Activated gamma-delta T cell (primary cell): Measurements from ENCODE around the gene BMERB1.
"Not testable (repeated sequence)": the region's sequence is repeated elsewhere in the genome, so short reads cannot be mapped to it uniquely, and the experiment has no call there.

ENCODE experiments used
- DNase-seq: peaks from one replicate; lab custom pipeline; 2025; lab: John Stamatoyannopoulos, UW

Gene BMERB1

DNA sequence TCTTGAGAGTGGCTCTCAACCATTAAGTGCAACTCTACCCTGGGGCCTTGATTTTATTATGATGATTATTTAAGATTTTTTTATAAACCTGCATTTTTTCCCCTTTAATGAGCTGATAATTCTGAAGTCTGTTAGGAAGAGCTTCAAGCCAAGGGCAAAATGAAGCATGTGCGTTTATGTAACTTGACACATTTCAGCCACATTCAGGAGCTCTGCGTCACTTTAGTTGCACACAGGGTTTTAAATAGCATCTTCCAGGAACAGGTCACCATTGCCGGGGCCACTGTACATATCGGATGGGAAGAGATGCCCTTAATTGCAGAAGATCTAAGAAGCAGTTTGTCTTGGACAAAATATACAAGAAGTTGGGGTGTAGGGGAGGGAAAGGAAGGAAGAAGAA is 89.6 kb downstream of the BMERB1 start:
- DNase-seq: no peak

- no peak for DNase-seq
Observed at GRCh38 chr16:15524966-15525365, 90.6 kb downstream of the BMERB1 start.

DNA sequence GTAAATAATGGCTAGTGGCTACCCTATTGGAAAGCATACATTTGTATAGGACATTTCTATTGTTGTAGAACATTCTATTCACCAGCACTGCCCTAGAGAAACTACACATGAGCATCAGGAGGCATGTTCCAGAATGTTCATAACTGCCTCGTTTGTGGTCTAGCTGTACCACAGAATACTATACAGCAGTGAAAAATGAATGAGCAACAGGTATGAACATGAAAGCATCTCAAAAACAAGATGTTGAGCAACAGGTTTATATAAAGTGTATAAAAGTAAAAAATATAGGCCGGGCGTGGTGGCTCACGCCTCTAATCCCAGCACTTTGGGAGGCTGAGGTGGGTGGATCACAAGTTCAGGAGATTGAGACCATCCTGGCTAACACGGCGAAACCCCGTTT is 91.7 kb downstream of the BMERB1 start:
- no peak for DNase-seq

GRCh38 chr16:15526731-15527130 is 92.3 kb downstream of the BMERB1 start:
- no peak for DNase-seq

DNA sequence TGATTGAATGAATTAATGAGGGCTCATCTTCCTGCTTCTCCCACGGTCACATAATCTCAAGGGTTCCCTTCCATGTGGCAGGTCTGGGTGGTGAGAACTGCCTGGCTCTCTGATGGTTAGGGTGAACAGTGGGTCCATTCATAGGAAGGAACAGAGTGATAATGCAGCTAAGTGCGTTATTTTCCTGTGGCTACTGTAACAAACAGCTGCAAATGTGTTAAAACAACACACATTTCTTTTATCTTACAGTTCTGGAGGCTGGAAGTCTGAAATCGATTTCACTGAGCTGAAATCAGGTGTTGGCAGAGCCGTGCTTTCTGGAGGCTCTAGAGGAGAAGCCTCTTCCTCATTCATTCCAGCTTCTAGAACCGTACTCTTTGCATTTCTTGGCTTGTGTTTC is 95.3 kb downstream of the BMERB1 start:
- no peak for DNase-seq

DNA sequence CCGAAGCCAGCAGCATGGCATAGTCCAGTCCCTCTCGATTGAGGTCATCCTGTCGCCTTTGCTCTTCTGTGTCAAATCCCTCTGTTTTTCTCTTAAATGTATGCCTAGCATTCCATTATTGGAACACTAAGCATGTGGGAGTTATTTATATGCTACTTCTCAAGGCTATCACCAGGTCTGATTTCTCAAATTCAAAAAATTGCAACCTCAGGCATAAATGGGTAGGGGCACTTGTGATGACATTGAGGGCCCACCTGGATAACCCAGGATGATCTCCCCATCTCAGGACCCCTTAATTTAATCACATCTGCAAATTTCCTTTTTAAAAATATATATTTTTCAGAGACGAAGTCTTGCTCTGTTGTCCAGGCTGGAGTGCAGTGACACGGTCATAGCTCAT is 95.7 kb downstream of the BMERB1 start:
- DNase-seq: no peak

GRCh38 chr16:15532825-15533224 is 98.4 kb downstream of the BMERB1 start:
- no peak for DNase-seq

GRCh38 chr16:15533386-15533785 is 99.0 kb downstream of the BMERB1 start:
- DNase-seq: no peak

GRCh38 chr16:15535772-15536171 is 101.4 kb downstream of the BMERB1 start:
- no peak for DNase-seq

GRCh38 chr16:15536843-15537242 is 102.5 kb downstream of the BMERB1 start:
- DNase-seq: no peak

- DNase-seq: no peak
Observed at GRCh38 chr16:15538507-15538906, 104.1 kb downstream of the BMERB1 start.

GRCh38 chr16:15539197-15539596 is 104.8 kb downstream of the BMERB1 start:
- no peak for DNase-seq

DNA sequence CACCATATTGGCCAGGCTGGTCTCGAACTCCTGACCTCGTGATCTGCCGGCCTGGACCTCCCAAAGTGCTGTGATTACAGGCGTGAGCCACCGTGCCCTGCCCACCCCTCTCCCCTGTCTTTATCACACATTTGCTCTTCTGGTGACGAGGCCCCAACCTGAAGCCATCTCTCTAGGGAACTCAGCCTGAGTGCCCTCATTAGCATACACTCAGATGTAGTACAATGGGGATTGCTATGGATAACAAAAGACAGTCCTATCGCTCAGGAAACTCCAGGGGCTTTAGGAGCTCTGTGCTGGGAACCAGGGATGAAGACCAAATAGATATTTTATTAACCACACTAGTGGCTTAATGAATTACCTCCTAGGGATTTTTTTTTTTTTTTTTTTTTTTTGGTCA is 107.9 kb downstream of the BMERB1 start:
- no peak for DNase-seq

GRCh38 chr16:15542734-15543347 is 108.5 kb downstream of the BMERB1 start:
- no peak for DNase-seq

DNA sequence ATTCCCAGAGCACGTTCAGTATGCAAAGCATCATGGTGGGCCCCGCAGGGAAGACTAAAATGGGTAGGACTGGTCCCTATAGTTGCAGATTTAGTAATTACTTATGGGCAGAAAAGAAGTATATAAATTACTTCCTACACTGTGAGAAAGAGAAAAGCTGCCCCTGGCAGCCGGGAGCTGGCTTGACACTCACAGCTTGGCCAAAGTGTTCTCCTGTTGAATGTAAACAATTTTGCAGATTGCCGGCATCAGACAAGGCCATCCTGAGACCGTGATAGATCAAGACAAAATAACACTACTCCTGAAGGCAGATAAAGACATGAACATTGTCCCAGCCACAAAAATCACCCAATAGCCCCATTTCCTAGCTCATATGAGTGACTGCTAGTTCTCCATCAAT is 110.0 kb downstream of the BMERB1 start:
- no peak for DNase-seq

DNA sequence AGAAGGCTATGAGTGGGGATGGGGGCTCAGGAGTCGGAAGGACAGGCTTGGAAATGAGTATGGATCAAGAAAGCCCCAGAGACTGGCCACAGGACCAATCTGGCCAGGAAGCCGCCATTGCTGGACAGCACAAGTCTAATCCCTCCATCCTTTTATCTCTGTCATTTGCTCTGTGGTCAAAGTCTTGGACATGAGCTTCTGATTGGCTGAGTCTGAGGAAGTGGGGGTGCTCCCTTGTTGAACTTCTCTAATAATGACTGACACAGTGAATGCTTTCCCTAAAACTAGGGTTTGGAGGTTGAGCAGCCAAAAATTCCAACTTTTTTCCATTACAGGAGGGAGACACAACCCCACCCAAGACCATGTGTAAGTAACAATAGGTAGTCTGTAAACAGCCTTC is 111.2 kb downstream of the BMERB1 start:
- DNase-seq: no peak

DNA sequence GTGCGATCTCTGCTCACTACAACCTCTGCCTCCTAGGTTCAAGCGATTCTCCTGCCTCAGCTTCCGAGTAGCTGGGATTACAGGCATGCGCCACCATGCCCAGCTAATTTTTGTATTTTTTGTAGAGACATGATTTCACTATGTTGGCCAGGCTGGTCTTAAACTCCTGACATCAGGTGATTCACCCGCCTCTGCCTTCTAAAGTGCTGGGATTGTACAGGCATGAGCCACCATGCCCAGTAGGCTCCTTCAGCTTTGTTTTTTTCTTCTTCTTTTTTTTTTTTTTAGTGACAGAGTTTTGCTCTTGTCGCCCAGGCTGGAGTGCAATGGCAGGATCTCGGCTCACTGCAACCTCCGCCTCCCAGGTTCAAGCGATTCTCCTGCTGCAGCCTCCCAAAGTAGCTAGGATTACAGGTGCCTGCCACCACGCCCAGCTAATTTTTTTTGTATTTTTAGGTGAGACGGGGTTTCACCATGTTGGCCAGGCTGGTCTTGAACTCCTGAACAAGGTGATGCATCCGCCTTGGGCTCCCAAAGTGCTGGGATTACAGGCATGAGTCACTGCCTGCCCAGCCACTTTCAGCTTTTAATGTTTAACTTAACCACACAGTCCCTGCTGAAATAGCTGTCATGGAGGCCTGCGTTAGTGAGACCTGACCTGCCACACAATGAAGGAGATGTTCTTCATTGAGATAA is 112.8 kb downstream of the BMERB1 start:
- DNase-seq: not testable (repeated sequence)

DNA sequence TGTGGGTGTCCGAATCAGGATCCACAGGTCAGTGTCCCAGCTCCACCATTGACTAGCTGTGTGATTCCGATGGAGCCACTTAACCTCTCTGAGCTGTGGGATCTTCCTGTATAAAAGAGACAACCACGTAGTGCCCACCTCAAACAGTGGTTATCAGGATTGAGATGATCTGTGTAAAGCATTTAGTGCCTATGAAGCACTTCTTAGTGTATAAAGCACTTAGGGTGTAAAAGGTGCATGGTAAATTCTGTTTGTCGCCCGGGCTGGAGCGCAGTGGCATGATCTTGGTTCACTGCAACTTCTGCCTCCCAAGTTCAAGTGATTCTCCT is 113.3 kb downstream of the BMERB1 start:
- DNase-seq: no peak

DNA sequence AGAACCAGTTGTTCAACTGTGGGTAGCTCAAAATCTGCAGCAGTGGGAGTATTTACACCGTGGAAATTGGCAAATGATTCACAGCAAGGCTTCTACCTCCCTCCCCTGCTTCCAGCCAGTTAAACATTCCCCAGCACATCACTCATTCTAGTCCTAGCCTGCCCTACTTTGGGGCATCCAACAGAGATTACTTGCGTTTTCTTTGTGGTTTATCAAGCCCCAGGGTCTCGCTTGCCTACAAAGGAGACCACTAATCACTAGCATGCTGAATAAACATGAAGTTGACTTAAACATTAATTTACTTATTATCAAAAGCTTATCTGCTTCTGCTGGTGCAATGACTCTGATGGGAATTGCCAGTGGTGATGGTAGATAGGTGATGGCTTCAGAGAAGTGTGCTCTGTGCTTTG is 114.1 kb downstream of the BMERB1 start:
- DNase-seq: no peak

GRCh38 chr16:15552507-15552906 is 118.1 kb downstream of the BMERB1 start:
- DNase-seq: no peak

DNA sequence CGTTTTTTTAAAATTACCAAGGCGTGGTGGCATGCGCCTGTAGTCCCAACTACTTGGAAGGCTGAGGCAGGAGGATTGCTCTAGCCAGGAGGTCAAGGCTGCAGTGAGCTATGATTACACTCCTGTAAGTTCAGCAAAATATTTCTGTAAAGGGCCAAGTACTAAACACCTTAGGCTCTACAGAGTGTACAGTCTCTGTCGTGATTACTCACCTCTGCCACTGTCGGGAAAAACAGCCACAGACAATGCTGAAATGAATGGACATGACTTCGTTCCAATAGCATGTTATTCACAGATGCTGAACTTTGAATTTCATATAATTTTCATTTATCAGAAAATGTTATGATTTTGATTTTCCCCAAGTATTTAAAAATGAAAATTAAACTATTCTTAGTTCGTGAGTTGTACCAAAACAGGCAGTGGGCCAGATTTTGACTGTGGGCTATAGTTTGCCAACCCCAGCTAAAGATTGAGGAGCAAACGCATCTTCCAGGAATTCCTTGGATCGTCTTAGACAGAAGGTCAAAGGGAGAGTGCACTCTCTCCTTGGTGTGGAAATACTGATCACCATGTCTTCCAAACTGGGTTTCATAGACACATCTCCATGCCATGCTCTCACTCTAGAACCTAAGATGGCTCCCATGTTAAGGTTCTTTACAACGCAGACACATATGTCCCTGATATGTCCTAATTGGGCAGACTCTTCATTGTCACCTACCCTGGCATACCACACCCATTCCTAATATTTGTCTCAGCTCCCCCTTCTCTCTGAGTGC is 119.1 kb downstream of the BMERB1 start:
- DNase-seq: no peak

- DNase-seq: no peak
Observed at GRCh38 chr16:15556130-15556529, 121.7 kb downstream of the BMERB1 start.

DNA sequence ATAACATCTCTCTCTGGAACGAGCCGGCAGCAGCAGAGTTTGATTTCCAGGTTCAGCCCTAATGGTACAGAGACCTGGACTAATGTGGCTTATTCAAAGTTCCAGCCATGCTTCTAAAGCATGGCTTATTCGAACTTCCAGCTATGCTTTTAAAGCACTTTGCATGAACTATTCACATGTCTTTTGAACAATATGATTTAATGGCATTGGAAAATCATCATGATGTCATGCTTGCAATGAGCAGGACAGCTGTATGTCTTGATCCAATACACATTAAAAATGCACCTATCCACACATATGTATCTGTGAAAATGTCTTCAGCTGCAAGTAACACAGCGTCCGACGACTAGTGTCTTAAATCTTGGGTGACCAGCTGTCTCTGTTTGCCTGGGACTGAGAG is 122.9 kb downstream of the BMERB1 start:
- DNase-seq: no peak
